ENCODE results near the gene PAQR9. TPM values are rescaled to one million over a fixed set of nuclear protein-coding genes. Genes with fewer than 3 reads are reported as not detected.
A peak's percentile ranks its signal among the peaks of the same experiment; 100 is the strongest.

The PAQR9 gene
- total RNA-seq, 2 donors from 2014 or later: not detected

DNA sequence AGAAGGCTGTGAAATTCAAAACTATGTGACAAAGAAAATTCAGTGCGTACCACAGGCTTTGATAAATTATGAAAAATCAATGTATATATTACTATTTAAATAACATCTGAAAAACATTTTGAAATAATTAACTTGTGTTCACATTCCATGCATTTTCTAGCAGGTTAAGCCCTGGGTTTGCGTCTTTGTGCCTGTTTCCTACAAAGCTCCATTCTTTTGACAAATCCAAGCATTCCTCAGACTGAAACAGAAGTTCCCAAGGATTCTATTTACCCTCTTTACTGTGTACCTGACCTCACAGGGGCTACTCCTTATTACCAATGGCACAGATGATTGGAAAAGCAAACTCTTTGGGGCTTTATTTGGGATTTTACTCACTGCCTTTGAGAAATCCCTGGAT lies 1.9 kb downstream of the PAQR9 start:
- intact Hi-C loops (cut with DNase I, micrococcal nuclease): no loop called here
- ATAC-seq (no peak), DNase-seq (no peak)

DNA sequence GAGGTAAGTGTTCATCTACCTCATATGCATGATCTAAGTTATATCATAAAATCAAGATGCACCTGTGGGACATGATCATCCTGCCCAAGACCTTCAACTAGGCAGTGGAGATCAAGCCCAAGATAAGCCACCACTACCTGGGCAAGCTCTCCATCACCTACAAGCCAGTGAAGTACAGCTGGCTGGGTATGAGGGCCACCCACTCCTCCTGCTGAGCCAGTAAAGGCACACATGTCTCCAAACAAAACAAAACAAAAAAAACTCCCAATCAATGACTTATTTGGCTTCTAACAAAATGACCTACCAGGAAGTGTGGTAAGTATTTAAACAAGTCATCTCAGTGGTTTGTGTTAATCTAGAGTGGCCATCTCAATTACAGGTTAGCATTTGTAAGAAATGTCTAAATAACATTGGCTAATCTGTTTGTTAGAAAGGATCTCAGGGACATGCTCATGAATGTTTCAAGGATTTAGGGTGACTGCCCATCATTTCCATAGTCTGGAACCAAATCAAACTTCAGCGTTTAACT lies 3.1 kb downstream of the PAQR9 start:
- ATAC-seq (no peak), DNase-seq (no peak)
- intact Hi-C loops (cut with DNase I, micrococcal nuclease): no loop called here

DNA sequence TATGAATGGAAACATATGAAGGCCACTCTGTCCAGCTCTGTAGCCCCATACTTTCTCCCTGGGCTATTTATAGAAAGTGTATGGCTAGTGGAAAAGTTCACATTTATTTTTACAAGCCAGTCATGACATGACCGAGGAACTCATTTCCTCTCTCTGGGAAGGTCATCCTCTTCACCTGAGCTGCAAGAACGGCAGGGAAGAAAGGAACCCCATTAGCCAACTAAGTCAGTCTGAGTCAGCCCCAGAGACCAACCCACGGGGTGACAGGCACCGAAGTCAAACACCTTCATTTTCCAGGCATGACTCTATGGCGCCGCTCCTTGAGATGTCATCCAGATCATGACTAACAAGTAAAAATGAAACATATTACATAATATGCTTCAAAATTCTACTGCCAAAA lies 4.8 kb downstream of the PAQR9 start:
- ATAC-seq: no peak
- no peak for DNase-seq
- intact Hi-C loops (cut with DNase I, micrococcal nuclease): no loop called here

GRCh38 chr3:142953443-142953842 lies 10.0 kb downstream of the PAQR9 start:
- DNase-seq (no peak), ATAC-seq (no peak)
- intact Hi-C loops (cut with DNase I, micrococcal nuclease): no loop called here

DNA sequence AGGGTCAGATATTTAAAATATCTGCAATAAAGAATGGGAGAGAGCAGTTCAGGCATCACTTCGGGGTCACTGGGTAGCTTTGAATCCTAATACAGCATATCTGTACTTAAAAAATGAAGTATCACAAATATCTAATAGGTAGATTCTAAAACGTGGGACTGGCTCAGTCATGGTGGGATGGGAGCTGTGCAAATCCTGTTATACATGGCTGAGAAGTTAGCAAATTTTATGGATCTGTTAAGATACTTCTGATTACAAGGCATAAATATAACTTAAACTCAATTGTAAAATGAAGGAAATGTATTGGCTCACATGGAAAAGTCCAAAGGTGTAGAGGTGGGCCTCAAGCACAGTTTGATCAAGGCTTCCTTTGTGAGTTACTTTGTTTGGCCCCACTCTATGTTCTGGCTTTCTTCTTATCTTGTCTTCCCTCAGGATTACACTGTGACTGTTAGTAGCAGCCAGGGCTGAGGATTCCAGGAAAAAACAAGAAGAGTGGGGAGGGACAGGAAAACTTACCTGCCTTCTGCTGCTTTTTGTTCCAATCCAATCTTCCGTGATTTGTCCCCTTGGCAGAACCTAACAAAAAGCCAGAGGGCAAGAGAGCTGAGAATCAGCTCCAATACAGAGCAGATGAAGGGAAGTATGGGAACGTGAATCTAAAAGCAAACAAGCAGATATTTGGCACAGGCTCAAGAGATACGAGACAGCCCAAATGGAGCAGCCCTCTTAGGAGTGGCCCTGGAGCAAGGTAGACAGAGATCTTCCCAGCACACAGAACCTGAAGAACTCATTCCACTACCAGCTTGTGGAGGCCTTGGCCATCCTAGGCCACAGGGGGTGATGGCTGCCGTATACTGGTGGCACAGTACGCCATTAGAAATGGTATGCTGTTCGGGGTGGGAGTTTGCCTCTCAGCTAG lies 10.9 kb downstream of the PAQR9 start:
- DNase-seq (no peak), ATAC-seq (no peak)
- intact Hi-C loops (cut with DNase I, micrococcal nuclease): no loop called here

DNA sequence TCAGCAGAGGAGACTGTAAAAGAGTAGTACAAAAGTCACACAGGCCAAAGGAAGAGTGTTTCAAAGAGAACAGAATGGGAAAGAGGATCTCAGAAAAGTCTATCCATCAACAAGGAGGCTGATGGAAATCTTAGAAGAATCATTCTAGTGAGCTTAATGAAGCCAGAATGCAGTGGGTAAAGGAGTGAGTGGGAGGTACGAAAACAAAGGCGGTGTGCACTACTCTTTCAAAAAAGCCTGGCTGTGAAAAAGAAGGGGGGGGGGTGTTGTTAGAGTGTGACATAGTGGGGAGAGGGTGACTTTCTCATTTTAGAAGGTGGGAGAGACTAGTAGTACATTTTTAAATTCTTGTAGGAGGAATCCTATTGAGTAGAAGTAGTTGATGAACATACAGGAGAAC lies 11.7 kb downstream of the PAQR9 start:
- DNase-seq: no peak
- no peak for ATAC-seq
- intact Hi-C loops (cut with DNase I, micrococcal nuclease): no loop called here

GRCh38 chr3:142950972-142951371 lies 12.5 kb downstream of the PAQR9 start:
- intact Hi-C loops (cut with DNase I, micrococcal nuclease): no loop called here
- ATAC-seq: no peak
- no peak for DNase-seq

GRCh38 chr3:142947799-142948575 lies 15.5 kb downstream of the PAQR9 start:
- intact Hi-C loops (cut with DNase I, micrococcal nuclease): no loop called here
- ATAC-seq (no peak), DNase-seq (no peak)

DNA sequence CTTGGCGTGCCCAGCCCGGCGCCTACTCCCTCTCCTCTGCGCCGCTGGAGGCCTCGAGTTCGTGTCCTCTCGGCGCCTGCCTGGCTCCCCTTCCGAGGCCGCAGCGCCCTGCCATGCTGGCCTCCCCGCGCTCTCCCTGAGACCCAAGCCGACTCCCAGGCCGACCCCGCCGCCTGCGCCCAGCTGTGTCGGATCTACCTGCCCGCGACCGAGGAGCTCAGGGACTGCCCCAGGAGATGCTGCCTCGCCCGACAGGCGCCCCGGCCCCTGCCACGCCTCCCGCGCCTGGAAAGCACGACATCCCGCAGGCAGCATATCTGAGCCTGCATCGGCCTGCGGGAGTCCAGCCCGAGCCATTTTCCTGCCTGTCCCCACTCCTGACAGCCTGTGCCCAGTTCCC lies 16.1 kb downstream of the PAQR9 start:
- intact Hi-C loops (cut with DNase I, micrococcal nuclease): no loop called here
- ATAC-seq: no peak
- no peak for DNase-seq

DNA sequence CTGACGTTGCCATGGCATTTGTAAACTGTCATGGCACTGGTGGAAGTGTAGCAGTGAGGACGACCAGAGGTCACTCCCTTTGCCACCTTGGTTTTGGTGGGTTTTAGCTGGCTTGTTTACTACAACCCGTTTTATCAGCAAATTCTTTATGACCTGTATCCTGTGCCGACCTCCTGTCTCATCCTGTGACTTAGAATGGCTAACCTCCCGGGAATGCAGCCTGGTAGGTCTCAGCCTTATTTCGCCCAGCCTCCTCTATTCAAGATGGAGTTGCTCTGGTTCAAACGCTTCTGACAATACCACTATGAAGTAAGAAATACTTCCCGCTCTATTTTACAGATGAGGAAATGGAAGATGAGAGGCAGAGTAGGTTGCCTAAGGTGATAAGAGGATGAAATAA lies 16.6 kb downstream of the PAQR9 start:
- ATAC-seq (no peak), DNase-seq (no peak)
- intact Hi-C loops (cut with DNase I, micrococcal nuclease): no loop called here

DNA sequence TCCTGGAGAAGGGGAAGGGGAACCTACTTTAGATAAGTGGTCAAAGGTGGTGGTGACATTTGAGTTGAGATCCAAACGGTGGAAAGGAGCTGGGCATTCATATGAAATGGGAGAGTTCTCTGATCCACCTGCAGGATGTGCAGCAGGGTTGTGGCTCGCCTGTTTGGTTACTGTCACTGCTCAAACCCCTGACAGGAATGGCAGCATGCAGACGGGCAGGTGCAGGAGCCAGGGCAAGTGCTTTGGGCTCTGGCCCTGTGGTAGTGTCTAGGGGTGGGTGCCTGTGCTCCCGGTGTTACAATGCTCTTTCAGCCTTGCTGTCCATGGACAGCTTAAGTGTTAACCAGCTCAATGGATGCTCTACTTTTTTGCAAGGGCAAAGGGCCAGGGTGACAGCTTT lies 18.5 kb downstream of the PAQR9 start:
- intact Hi-C loops (cut with DNase I, micrococcal nuclease): no loop called here
- ATAC-seq (no peak), DNase-seq (no peak)

DNA sequence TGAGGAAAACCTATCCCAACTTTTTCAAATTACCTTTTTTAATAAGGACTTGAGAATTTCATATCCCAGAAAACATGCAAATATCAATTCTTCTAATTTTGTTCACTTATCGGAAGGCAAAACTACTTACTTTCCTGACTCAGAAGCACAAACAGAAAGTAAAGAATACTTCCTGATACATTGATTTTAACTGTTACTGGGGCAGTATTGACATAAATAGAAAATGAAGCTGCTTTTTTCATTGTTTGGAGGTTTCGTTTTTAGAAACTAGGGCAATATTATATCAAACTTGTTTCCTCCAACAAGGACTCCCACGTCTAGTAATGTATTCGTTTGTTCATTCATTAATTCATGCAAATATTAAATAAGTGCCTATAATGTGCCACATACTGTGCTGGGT lies 19.1 kb downstream of the PAQR9 start:
- ATAC-seq: peak; percentile 40

GRCh38 chr3:142943870-142944269 lies 19.6 kb downstream of the PAQR9 start:
- DNase-seq (no peak), ATAC-seq (no peak)
- intact Hi-C loops (cut with DNase I, micrococcal nuclease): no loop called here

More for the DNA sequence above, 19.1 kb downstream of the PAQR9 start:
- intact Hi-C loops (cut with DNase I, micrococcal nuclease): no loop called here
- no peak for DNase-seq

- DNase-seq (no peak), ATAC-seq (peak; percentile 17)
- intact Hi-C loops (cut with DNase I, micrococcal nuclease): no loop called here
Measured at GRCh38 chr3:142943349-142943748, 20.1 kb downstream of the PAQR9 start.

GRCh38 chr3:142941373-142942123 lies 21.9 kb downstream of the PAQR9 start:
- ATAC-seq (no peak), DNase-seq (no peak)
- intact Hi-C loops (cut with DNase I, micrococcal nuclease): no loop called here

DNA sequence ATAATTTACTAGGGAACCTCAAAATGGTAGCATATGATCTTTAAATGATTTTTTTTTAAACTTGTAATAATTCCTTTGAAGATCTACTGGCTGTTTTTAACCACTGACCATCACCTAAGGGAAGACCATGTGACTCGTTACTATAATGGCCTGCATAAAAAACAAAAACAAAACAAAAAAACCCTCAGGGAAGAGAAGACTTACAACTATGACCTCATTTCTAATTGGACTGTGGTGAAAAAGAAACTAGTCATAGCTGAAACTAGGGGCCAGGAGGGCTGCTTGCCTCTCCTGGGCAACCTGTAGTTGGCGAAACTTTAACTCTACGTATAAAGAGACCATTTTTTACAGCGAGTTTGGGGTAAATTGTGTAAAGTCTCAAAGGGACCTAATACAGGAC lies 23.0 kb downstream of the PAQR9 start:
- no peak for ATAC-seq

DNA sequence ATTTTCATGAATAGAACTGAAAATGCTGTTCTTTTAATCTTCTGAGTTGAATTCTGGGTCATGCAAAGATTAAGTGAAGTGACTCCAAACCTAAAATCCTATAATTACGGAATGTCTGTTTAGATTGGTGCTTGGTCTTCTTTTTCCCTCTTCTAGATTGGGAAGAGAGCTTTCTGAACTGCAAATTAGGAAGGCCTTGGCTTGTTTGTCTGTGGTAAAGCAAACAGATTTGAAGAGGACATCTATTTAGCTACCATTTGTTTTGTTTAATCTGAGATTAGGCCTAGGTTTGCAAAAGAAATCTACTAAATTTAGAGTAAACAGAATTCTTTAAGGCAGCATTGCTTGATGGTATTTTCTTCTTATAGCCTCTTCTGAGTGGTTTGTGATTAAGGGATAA lies 23.5 kb downstream of the PAQR9 start:
- intact Hi-C loops (cut with DNase I, micrococcal nuclease): no loop called here
- DNase-seq: no peak
- ATAC-seq: no peak

More for the DNA sequence above, 23.0 kb downstream of the PAQR9 start:
- intact Hi-C loops (cut with DNase I, micrococcal nuclease): no loop called here
- DNase-seq: no peak

GRCh38 chr3:142935963-142936362 lies 27.5 kb downstream of the PAQR9 start:
- peak; percentile 99 for ATAC-seq
- intact Hi-C loops (cut with DNase I, micrococcal nuclease): no loop called here
- no peak for DNase-seq

DNA sequence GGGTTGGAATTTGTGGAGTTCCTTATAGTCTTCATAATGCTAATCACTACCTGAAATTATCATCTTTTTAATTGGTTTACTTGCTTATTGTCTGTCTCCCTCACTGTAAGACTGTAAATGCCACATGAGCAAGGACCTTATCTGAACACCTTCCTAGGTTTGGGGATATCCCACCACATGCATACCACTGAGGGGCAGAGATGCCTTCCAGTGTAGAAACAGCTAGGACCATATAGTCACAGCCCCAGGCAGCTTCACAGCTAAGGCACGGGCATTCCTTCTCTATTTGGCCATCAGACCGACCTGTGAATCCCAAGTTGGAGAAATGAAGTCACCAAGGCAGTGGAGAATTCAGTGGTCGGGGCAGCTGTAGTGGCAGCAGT lies 28.6 kb downstream of the PAQR9 start:
- intact Hi-C loops (cut with DNase I, micrococcal nuclease): no loop called here
- no peak for DNase-seq
- no peak for ATAC-seq

Data from left colon (tissue), 2 donors.